Measurements from ENCODE around the gene CXCR1.

The CXCR1 gene

GRCh38 chr2:218209078-218209477 lies 42.3 kb upstream of the CXCR1 start:
- no peak for TF ChIP-seq CTCF (IDR thresholded peaks at IDR 0.05; ENCODE audit: low read length)
- no peak for TF ChIP-seq EZH2 (IDR thresholded peaks at IDR 0.05; ENCODE audit: borderline replicate concordance, low read length)
- Histone ChIP-seq H3K27me3 (ENCODE audit: insufficient read depth, low read length) (no peaks in the 10 kb centered on the region; the same call in 1 of the 2 replicates), H3K79me2 (ENCODE audit: insufficient read depth, low read length) (no peaks in the 10 kb centered on the region)

GRCh38 chr2:218202266-218202665 lies 35.5 kb upstream of the CXCR1 start:
- H4K20me1 ChIP-seq (ENCODE audit: insufficient read depth, low read length), result no peaks in the 10 kb centered on the region
- no peak overlapping the region for H3K4me2 ChIP-seq (ENCODE audit: low read length)
- H3K79me2 ChIP-seq (ENCODE audit: insufficient read depth, low read length), result no peaks in the 10 kb centered on the region
- H3K9ac ChIP-seq (ENCODE audit: low read length), result no peak overlapping the region
- no peak overlapping the region for H3K27ac ChIP-seq (ENCODE audit: low read depth, low read length, poor library complexity, severe bottlenecking)
- no peak for TF ChIP-seq EZH2 (IDR thresholded peaks at IDR 0.05; ENCODE audit: borderline replicate concordance, low read length)
- no peak for TF ChIP-seq CTCF (IDR thresholded peaks at IDR 0.05; ENCODE audit: low read length)
- no peaks in the 10 kb centered on the region for H3F3A ChIP-seq (ENCODE audit: insufficient read depth, low read length)
- H3K9me2 ChIP-seq (ENCODE audit: low read depth, low read length), result no peaks in the 10 kb centered on the region
- no peaks in the 10 kb centered on the region for H3K36me3 ChIP-seq (ENCODE audit: insufficient read depth, low read length)
- no peaks in the 10 kb centered on the region for H3K4me1 ChIP-seq (ENCODE audit: insufficient read depth, low read length, severe bottlenecking)
- H3K9me3 ChIP-seq (ENCODE audit: low read length), result no peaks in the 10 kb centered on the region
- H3K4me3 ChIP-seq (ENCODE audit: low read depth, low read length, poor library complexity, severe bottlenecking), result no peak overlapping the region
- H2AFZ ChIP-seq (ENCODE audit: low read length), result no peak overlapping the region
- H3K27me3 ChIP-seq (ENCODE audit: insufficient read depth, low read length), result no peaks in the 10 kb centered on the region; the same call in 1 of the 2 replicates

More at GRCh38 chr2:218209078-218209477, 42.3 kb upstream of the CXCR1 start:
- Histone ChIP-seq H3K4me3 (ENCODE audit: low read depth, low read length, poor library complexity, severe bottlenecking) (no peak overlapping the region), H3K4me1 (ENCODE audit: insufficient read depth, low read length, severe bottlenecking) (no peaks in the 10 kb centered on the region), H3F3A (ENCODE audit: insufficient read depth, low read length) (no peaks in the 10 kb centered on the region), H2AFZ (ENCODE audit: low read length) (no peak overlapping the region), H3K4me2 (ENCODE audit: low read length) (no peak overlapping the region), H3K27ac (ENCODE audit: low read depth, low read length, poor library complexity, severe bottlenecking) (no peak overlapping the region), H3K9me3 (ENCODE audit: low read length) (peaks cover 11% of the 10 kb centered on the region), H4K20me1 (ENCODE audit: insufficient read depth, low read length) (no peaks in the 10 kb centered on the region), H3K9ac (ENCODE audit: low read length) (no peak overlapping the region), H3K36me3 (ENCODE audit: insufficient read depth, low read length) (no peaks in the 10 kb centered on the region; the same call in 1 of the 2 replicates), H3K9me2 (ENCODE audit: low read depth, low read length) (no peaks in the 10 kb centered on the region)

GRCh38 chr2:218196974-218197373 lies 30.2 kb upstream of the CXCR1 start:
- no peaks in the 10 kb centered on the region for H3K4me1 ChIP-seq (ENCODE audit: insufficient read depth, low read length, severe bottlenecking)
- H3K79me2 ChIP-seq (ENCODE audit: insufficient read depth, low read length), result no peaks in the 10 kb centered on the region
- no peak overlapping the region for H3K9ac ChIP-seq (ENCODE audit: low read length)
- no peaks in the 10 kb centered on the region for H3K36me3 ChIP-seq (ENCODE audit: insufficient read depth, low read length)
- no peak overlapping the region for H3K4me2 ChIP-seq (ENCODE audit: low read length)
- no peaks in the 10 kb centered on the region for H3K9me2 ChIP-seq (ENCODE audit: low read depth, low read length)
- H4K20me1 ChIP-seq (ENCODE audit: insufficient read depth, low read length), result no peaks in the 10 kb centered on the region
- TF ChIP-seq CTCF (IDR thresholded peaks at IDR 0.05; ENCODE audit: low read length), result no peak
- TF ChIP-seq EZH2 (IDR thresholded peaks at IDR 0.05; ENCODE audit: borderline replicate concordance, low read length), result no peak
- H3K4me3 ChIP-seq (ENCODE audit: low read depth, low read length, poor library complexity, severe bottlenecking), result no peak overlapping the region
- no peaks in the 10 kb centered on the region for H3F3A ChIP-seq (ENCODE audit: insufficient read depth, low read length)
- H3K27ac ChIP-seq (ENCODE audit: low read depth, low read length, poor library complexity, severe bottlenecking), result no peak overlapping the region
- H3K27me3 ChIP-seq (ENCODE audit: insufficient read depth, low read length), result no peaks in the 10 kb centered on the region; the same call in none of the 2 replicates
- no peaks in the 10 kb centered on the region for H3K9me3 ChIP-seq (ENCODE audit: low read length)
- H2AFZ ChIP-seq (ENCODE audit: low read length), result no peak overlapping the region

Measured in OCI-LY1 (cell line).